Aorta (tissue), 5 donors: ENCODE results near the gene PRSS50. TPM values are rescaled to one million over a fixed set of nuclear protein-coding genes. Genes with fewer than 3 reads are reported as not detected.

Experiments
- ATAC-seq: fragments of 200-7000 bp; cut with Tn5 transposase; one replicate; pipeline ENCODE4 v1.9.1; 2022; ENCODE audit warnings: moderate library complexity; ENCODE audit not compliant: low FRiP score
- DNase-seq, 2 donors: peaks; one replicate each; pipeline ENCODE4 v3.0.0-alpha.2; 2020
- H3K27ac ChIP-seq, 2 donors: one replicate each; pipeline ENCODE4 v1.5.1; 2013; ENCODE audit warnings: low read length in 2 of 2, mild to moderate bottlenecking in 2 of 2, moderate library complexity in 2 of 2, control low read depth in 1 of 2, inconsistent platforms in 1 of 2, low read depth in 1 of 2
- H3K27me3 ChIP-seq, 2 donors: one replicate each; pipeline ENCODE4 v1.6.1; 2013; ENCODE audit warnings: control low read depth in 1 of 2, low read length in 1 of 2, mild to moderate bottlenecking in 1 of 2, moderate library complexity in 1 of 2; ENCODE audit not compliant: insufficient read depth in 2 of 2, control insufficient read depth in 1 of 2
- H3K36me3 ChIP-seq, 2 donors: one replicate each; pipeline ENCODE4 v1.6.1; 2013; ENCODE audit warnings: control low read depth in 1 of 2, low read length in 1 of 2, mild to moderate bottlenecking in 1 of 2; ENCODE audit not compliant: insufficient read depth in 2 of 2, control insufficient read depth in 1 of 2
- H3K4me1 ChIP-seq, 2 donors: one replicate each; pipeline ENCODE4 v1.6.1; 2013; ENCODE audit warnings: low read length in 2 of 2, control low read depth in 1 of 2, mild to moderate bottlenecking in 1 of 2, moderate library complexity in 1 of 2; ENCODE audit not compliant: insufficient read depth in 2 of 2, control insufficient read depth in 1 of 2
- H3K4me3 ChIP-seq, 2 donors: one replicate each; pipeline ENCODE4 v1.5.1; 2013; ENCODE audit warnings: low read length in 2 of 2, control low read depth in 1 of 2, mild to moderate bottlenecking in 1 of 2
- H3K9me3 ChIP-seq: one replicate; pipeline ENCODE4 v1.6.1; 2013; ENCODE audit warnings: mild to moderate bottlenecking, low read length; ENCODE audit not compliant: control insufficient read depth
- WGBS, 2 donors: extraction: QIAGEN DNeasy Blood & Tissue Kit; methylation state at CpG; one replicate each; pipeline ENCODE4 v1.1.7; 2013; 5-methylcytosine and 5-hydroxymethylcytosine counted together
- intact Hi-C, 2 donors: fragments of 100-400 bp; cut with DNase I; formaldehyde crosslinking; loops; one replicate each; pipeline versions ENCODE4 v1.14.2 to v1.15.0; 2022
- polyA plus RNA-seq, 2 donors: library from polyadenylated mRNA; stranded (reverse); fragments of 200-250 nt; gene quantifications; one replicate each; pipeline ENCODE4 v1.2.3, GENCODE V29; 2013
- total RNA-seq, 2 donors: library from RNA; stranded (reverse); fragmentation: NEBNext Ultra II Directional; extraction: Animal tissue kit (Norgen Biotek cat#: 25700); gene quantifications; one replicate each; pipeline ENCODE4 v1.2.1, GENCODE V29; 2021
- donor health status: healthy with polysubstance abuse.
- donor health status: Bipolar disorder and iron deficiency.
- donor health status: DM: no; HTN: no; CAD: no.
- donor health status: DM: no; HTN: no; CAD: no.
- donor health status: DM: yes; HTN: yes; CAD: no.

Gene PRSS50
- total and polyA plus RNA-seq, 4 donors: 0.31 TPM; not detected in 3

DNA sequence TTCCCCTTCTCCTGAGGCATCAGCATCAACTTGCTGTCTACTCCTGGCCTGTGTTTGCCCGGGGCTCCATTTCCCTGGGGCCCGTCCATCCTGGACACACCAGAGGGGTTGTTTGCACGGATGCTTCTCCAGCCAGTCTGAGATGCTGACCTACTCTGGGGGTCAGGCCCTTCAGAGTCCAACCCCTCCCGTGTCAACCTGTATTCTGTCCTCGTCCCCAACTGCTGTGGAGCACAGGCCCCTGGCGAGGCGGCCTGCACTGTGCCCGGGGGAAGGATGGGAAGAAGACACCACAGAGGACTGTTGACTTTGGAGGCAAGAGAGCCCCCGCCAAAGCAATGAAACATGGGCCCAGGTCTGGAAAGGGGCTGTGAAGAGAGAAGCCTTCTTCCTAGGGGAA lies 50.0 kb downstream of the PRSS50 start:
- Histone ChIP-seq H3K27ac (no peak overlapping the region), H3K4me3 (no peak overlapping the region), H3K4me1 (no peaks in the 10 kb centered on the region), H3K36me3 (no peaks in the 10 kb centered on the region), H3K9me3 (no peaks in the 10 kb centered on the region), H3K27me3 (no peaks in the 10 kb centered on the region)
- ATAC-seq: no peak
- peak in 1 of 2 donors; percentile 59 for DNase-seq
- intact Hi-C loops: no loop called here
- WGBS, 2 donors: 94% methylated on average over 9 of the region's 9 CpGs

DNA sequence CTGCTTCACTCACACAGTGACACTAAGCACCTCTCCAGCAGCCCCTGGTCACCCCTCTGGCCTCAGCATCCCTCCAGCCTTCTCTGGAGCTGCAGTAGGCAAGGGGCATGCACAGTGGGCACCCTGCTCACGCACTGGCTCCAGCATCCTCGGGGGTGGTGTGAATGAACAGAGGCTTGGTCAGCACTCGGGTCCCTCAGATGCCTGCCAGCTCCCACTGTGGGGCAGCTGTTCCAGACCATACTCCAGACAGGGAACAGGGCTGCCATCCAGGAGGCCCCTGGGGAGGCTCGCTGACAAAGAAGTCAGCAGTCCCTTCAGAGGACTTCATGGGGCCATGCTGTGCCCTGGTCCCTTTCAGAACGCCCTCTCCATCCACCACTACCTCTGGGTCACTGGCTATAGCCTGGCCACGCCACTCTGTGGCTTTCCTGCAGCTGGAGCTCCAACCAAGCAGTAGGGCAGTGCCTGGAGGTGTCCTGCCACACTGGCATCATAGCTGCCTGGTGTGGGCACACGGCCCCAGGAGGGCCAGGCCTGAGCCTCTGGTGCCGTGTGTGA lies 50.5 kb downstream of the PRSS50 start:
- H3K4me3 ChIP-seq: no peak overlapping the region
- intact Hi-C loops: no loop called here
- WGBS, 2 donors: 62 to 65% methylated on average over 8 of the region's 8 CpGs
- H3K36me3 ChIP-seq: no peaks in the 10 kb centered on the region
- no peaks in the 10 kb centered on the region for H3K4me1 ChIP-seq
- no peak for ATAC-seq
- DNase-seq: peak in 1 of 2 donors; percentile 62
- no peaks in the 10 kb centered on the region for H3K9me3 ChIP-seq
- H3K27me3 ChIP-seq: no peaks in the 10 kb centered on the region
- no peak overlapping the region for H3K27ac ChIP-seq

DNA sequence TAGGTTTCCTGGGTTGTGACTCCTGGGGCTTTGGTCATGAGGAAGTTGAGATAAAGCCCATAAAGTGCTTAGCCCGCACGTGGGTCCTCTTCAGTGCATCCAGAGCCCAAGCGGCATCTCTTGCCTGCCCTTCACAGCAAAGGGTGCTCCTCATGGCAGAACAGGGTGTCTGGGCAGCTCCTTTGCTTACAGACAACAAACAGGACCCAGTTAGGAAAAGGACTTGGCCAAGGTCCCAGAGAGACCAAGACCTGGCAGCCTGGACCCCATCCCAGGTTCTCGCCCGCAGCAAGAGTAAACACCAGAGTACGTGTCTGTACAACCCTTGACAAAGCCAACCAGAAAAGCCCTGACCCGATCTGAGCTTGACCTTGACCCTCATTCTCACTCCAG lies 51.2 kb downstream of the PRSS50 start:
- H3K27ac ChIP-seq: no peak overlapping the region
- no peaks in the 10 kb centered on the region for H3K9me3 ChIP-seq
- DNase-seq (peak in 1 of 2 donors; percentile 33), ATAC-seq (no peak)
- no peaks in the 10 kb centered on the region for H3K27me3 ChIP-seq
- WGBS, 2 donors: 53 to 57% methylated on average over 7 of the region's 7 CpGs
- H3K4me1 ChIP-seq: no peaks in the 10 kb centered on the region
- intact Hi-C loops: no loop called here
- no peaks in the 10 kb centered on the region for H3K36me3 ChIP-seq
- H3K4me3 ChIP-seq: no peak overlapping the region

DNA sequence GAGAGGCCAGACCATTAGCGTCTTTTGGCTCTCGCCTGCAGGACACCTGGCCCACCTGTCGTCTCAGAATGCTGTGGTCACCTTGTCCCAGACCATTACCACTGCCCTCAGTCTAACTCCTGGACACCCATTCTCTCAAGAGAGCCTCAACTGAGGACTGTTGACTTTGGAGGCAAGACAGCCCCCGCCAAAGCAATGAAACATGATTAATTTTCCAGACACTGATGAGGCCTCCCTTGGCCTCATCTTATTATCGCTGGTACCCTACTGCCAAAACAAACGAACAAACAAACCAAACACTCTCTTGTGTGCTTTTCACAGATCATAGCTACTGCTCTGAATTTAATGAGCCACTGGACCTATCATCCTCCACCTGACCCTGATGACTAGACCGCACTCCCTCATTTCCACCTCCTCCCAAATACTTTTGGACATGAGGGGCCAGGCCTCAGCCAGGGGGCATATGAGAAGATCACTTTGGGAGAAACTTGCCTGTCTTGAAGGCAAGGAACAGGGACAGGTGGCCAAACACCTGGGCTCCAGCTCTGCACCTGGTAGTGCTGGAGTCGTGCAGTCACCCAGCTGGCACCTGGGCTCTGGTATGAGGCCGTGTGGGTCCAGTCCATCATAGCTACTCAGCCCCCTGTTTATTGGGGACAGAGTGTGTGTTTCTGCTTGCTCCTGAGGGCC lies 51.8 kb downstream of the PRSS50 start:
- no peak for ATAC-seq
- WGBS, 2 donors: 90 to 91% methylated on average over 9 of the region's 9 CpGs
- no peaks in the 10 kb centered on the region for H3K4me1 ChIP-seq

DNA sequence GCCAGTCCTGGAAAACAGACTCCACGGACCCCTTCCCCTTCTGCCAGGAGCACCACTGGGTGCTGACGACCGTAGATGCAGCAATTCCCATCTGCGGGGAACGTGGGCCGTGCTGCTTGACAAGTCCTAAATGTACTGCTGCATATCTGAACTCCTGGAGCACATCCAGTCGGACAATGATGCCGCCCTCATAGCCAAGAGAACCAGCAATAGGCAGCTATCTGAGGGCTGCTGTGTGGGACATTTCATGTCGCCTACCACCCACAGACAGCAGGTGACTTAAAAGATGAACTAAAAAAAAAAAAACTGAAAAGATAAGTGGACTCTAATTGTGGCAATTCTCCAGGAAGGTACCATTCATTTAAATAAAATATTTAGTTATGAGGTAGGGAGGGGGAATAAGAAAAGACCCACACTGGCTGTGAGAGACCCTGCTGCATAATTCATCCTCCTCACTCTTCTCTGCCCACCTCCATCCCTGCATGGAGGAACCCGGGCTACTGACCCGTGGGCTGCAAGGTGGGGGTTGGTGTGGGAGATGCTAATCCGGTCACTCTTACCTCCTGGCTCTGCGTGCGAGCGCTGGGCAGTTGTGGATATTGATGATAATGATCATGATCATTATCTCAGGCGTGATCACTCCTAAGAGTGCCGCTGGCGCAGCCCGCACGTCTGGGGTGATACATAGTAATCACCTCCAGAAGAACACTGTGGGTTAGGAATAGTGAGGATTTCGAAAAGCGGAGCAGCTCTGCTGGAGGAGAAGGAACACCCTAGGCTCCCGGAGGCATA lies 52.5 kb downstream of the PRSS50 start:
- Histone ChIP-seq H3K36me3 (no peaks in the 10 kb centered on the region), H3K4me3 (no peak overlapping the region), H3K27me3 (no peaks in the 10 kb centered on the region), H3K4me1 (no peaks in the 10 kb centered on the region), H3K9me3 (no peaks in the 10 kb centered on the region), H3K27ac (no peak overlapping the region)
- WGBS, 2 donors: 69 to 76% methylated on average over 21 to 23 of the region's 23 CpGs
- intact Hi-C loops: no loop called here
- ATAC-seq: no peak
- no peak for DNase-seq

More for the DNA sequence above, 51.8 kb downstream of the PRSS50 start:
- intact Hi-C loops: no loop called here
- Histone ChIP-seq H3K27ac (no peak overlapping the region), H3K4me3 (no peak overlapping the region), H3K9me3 (no peaks in the 10 kb centered on the region), H3K27me3 (no peaks in the 10 kb centered on the region), H3K36me3 (no peaks in the 10 kb centered on the region)
- no peak for DNase-seq

DNA sequence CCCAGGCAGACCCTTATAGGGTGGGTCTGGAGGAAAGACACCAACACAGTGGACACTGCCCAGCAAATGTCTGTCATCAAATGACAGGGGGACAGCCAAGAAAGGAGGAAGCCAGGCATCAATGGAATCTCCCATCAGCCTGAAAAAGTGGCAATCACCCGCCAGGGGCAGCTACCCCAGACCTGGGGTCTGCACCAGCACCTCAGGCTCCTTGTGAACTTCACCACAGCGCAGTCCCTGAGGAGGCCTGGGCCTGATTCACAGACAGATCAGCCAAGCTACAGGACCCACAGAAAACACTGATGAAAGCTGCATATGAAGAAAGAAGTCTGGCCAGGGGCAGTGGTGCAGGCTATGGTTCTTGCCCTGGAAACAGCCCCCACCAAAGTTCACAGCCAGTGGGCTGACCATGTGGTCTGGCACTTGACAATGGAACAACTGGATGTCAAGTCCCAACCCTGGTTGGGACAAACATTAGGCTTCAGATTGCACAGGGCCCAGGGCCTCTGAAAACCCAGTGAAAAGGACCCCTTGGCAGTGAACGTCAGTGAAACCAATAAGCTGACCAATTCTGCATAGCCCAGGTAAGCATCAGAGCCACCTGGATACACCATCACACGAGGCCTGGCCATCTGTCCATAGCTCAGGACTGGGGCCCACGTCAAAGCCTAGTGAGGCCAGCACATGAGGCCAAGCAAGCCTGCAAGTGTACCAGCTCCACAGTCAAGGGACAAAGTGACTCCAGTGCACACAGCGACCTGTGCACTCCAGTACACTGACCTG lies 53.3 kb downstream of the PRSS50 start:
- Histone ChIP-seq H3K4me1 (no peaks in the 10 kb centered on the region), H3K36me3 (no peaks in the 10 kb centered on the region), H3K4me3 (no peak overlapping the region), H3K27me3 (no peaks in the 10 kb centered on the region), H3K27ac (no peak overlapping the region), H3K9me3 (no peaks in the 10 kb centered on the region)
- WGBS, 2 donors: 93 to 94% methylated on average over 6 of the region's 6 CpGs
- ATAC-seq: no peak
- no peak for DNase-seq
- intact Hi-C loops: no loop called here

DNA sequence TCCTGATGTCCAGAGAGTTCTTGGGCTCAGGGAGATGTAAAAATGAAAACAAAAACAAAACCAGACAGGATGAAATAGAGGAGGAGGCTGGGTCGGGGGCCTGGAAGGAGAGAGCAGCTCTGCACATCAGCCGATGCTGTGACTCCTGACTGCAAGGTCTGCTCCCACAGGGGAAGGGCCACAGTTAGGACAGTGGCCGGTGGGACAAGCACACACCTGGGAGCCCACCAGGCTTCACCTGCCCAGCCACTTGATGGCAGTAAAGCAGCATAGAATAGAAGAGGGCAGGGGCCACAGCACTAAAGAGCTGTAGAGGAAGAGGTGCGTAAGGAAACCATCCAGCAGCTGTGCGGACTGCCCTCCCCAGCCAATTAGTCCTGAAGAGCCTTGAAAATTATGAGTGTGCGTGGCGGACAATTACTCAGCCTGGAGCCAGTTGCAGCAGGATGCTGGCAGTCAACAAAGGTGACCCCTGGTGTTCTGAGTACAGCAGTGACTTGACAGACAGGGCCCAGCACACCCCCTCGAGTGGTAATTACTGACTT lies 54.0 kb downstream of the PRSS50 start:
- H3K27me3 ChIP-seq: no peaks in the 10 kb centered on the region
- intact Hi-C loops: no loop called here
- H3K4me1 ChIP-seq: no peaks in the 10 kb centered on the region
- H3K27ac ChIP-seq: no peak overlapping the region
- no peaks in the 10 kb centered on the region for H3K9me3 ChIP-seq
- no peak overlapping the region for H3K4me3 ChIP-seq
- no peaks in the 10 kb centered on the region for H3K36me3 ChIP-seq
- 89 to 90% methylated on average over 8 of the region's 8 CpGs for WGBS, 2 donors
- DNase-seq: no peak
- no peak for ATAC-seq

DNA sequence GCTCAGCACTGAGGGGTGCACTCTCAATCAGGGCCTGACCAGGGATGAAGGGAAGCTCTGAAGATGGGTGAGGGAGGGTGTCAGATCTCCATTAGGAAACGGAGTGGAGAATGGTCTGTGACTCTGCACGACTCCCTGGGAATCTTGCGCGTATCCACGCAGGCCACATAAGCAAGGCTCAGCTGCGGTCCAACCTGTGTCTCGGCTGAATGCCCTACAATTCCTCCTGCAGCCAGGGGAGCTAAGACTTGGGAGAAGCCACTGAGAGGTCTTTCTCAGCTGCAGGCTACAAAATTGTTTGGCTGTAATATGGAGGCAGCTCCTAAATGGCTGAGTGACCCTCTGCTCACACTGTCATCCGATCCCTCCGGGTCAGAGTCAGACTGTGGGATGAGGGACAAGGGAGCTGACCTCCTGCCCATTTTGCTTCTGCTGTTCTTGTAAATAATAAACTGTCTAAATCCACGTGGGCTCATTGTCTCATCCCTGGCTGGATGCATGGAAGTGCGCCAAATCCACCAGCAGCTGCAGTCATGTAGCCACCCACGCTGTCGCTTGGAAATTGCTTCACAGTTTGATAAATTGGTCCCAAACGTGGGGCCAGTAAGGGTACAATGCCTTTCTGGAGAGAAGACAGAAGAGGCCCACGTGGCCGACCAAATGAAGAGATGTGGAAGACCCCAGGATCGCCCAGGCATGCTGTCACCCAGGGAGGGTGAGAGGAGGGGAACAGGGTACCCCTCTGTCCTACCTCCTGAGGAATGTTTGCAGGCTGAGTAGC lies 54.7 kb downstream of the PRSS50 start:
- H3K4me1 ChIP-seq: no peaks in the 10 kb centered on the region
- H3K27me3 ChIP-seq: no peaks in the 10 kb centered on the region
- no peak overlapping the region for H3K27ac ChIP-seq
- H3K36me3 ChIP-seq: no peaks in the 10 kb centered on the region
- no peak for ATAC-seq
- no peaks in the 10 kb centered on the region for H3K9me3 ChIP-seq
- 65 to 68% methylated on average over 17 of the region's 17 CpGs for WGBS, 2 donors
- intact Hi-C loops: no loop called here
- DNase-seq: no peak
- no peak overlapping the region for H3K4me3 ChIP-seq
